SK-N-SH treated with all-trans-retinoic acid at 6 μM for 48 hours (cell line): ENCODE data around the gene CELF4.

Experiments
- ATAC-seq: fragments of 200-7000 bp; cut with Tn5 transposase; 3 replicates; pipeline ENCODE4 v1.9.1; 2020; ENCODE audit warnings: mild to moderate bottlenecking, moderate library complexity
- ARNTL ChIP-seq: fragments of 450-650 bp; formaldehyde crosslinking; IDR thresholded peaks from 2 replicates; pipeline ENCODE4 v1.5.0; 2020; ENCODE audit warnings: low read depth, mild to moderate bottlenecking, moderate library complexity, borderline replicate concordance
- CSDC2 ChIP-seq: fragments of 250-450 bp; sonication (Bioruptor Pico); IDR thresholded peaks from 2 replicates; pipeline ENCODE4 v1.5.0; 2020; ENCODE audit warnings: mild to moderate bottlenecking, moderate library complexity
- ESRRG ChIP-seq: fragments of 250-450 bp; sonication (Bioruptor Pico); IDR thresholded peaks from 2 replicates; pipeline ENCODE4 v1.6.1; 2021; ENCODE audit warnings: mild to moderate bottlenecking
- GLIS3 ChIP-seq: fragments of 250-450 bp; sonication (Bioruptor Pico); IDR thresholded peaks from 2 replicates; pipeline ENCODE4 v1.5.0; 2020; ENCODE audit warnings: mild to moderate bottlenecking, moderate library complexity
- ISL1 ChIP-seq: fragments of 250-450 bp; sonication (Bioruptor Pico); IDR thresholded peaks from 2 replicates; pipeline ENCODE4 v2.1.2; 2022; ENCODE audit warnings: mild to moderate bottlenecking, moderate library complexity
- OSR1 ChIP-seq: fragments of 250-450 bp; sonication (Bioruptor Pico); IDR thresholded peaks from 2 replicates; pipeline ENCODE4 v1.8.0; 2022; ENCODE audit warnings: moderate library complexity, mild to moderate bottlenecking, inconsistent platforms
- PPARA ChIP-seq: fragments of 250-450 bp; sonication (Bioruptor Pico); IDR thresholded peaks from 2 replicates; pipeline ENCODE4 v1.5.0; 2020; ENCODE audit warnings: mild to moderate bottlenecking, borderline replicate concordance
- RARB ChIP-seq: fragments of 250-450 bp; sonication (Bioruptor Pico); IDR thresholded peaks from 2 replicates; pipeline ENCODE4 v1.8.0; 2021; ENCODE audit warnings: mild to moderate bottlenecking, moderate library complexity
- SNAI2 ChIP-seq: fragments of 250-450 bp; sonication (Bioruptor Pico); IDR thresholded peaks from 2 replicates; pipeline ENCODE4 v1.5.0; 2020; ENCODE audit warnings: mild to moderate bottlenecking, moderate library complexity
- TCF4 ChIP-seq: fragments of 250-450 bp; sonication (Bioruptor Pico); IDR thresholded peaks from 2 replicates; pipeline ENCODE4 v1.8.0; 2021; ENCODE audit warnings: mild to moderate bottlenecking, moderate library complexity, borderline replicate concordance
- TOX ChIP-seq: fragments of 250-450 bp; sonication (Bioruptor Pico); IDR thresholded peaks from 2 replicates; pipeline ENCODE4 v1.8.0; 2021; ENCODE audit warnings: mild to moderate bottlenecking, moderate library complexity, borderline replicate concordance
- ZC3H10 ChIP-seq: fragments of 250-450 bp; sonication (Bioruptor Pico); IDR thresholded peaks from 2 replicates; pipeline ENCODE4 v1.5.1; 2021; ENCODE audit warnings: mild to moderate bottlenecking, moderate library complexity
- ZFP30 ChIP-seq: fragments of 450-650 bp; formaldehyde crosslinking; IDR thresholded peaks from 2 replicates; pipeline ENCODE4 v1.5.0; 2022; ENCODE audit warnings: mild to moderate bottlenecking, moderate library complexity
- ZNF565 ChIP-seq: fragments of 450-650 bp; formaldehyde crosslinking; conservative IDR thresholded peaks from 2 replicates; pipeline ENCODE4 v1.5.0; 2020; ENCODE audit warnings: low read depth, mild to moderate bottlenecking, moderate library complexity
- ZNF70 ChIP-seq: fragments of 450-650 bp; formaldehyde crosslinking; IDR thresholded peaks from 2 replicates; pipeline ENCODE4 v1.5.0; 2020; ENCODE audit warnings: mild to moderate bottlenecking, moderate library complexity
- ZNF8 ChIP-seq: fragments of 450-650 bp; formaldehyde crosslinking; IDR thresholded peaks from 2 replicates; pipeline ENCODE4 v1.5.0; 2020; ENCODE audit warnings: mild to moderate bottlenecking, moderate library complexity
- TF ChIP-seq, protein P1 (sequence below): fragments of 250-450 bp; sonication (Bioruptor Pico); IDR thresholded peaks from 2 replicates; pipeline ENCODE4 v1.8.0; 2021; ENCODE audit warnings: low read depth, mild to moderate bottlenecking, moderate library complexity, borderline replicate concordance
- TF ChIP-seq, protein P2 (sequence below): fragments of 250-450 bp; sonication (Bioruptor Pico); IDR thresholded peaks from 2 replicates; pipeline ENCODE4 v1.5.1; 2021; ENCODE audit warnings: mild to moderate bottlenecking, moderate library complexity
- TF ChIP-seq, protein P3 (sequence below): fragments of 250-450 bp; sonication (Bioruptor Pico); IDR thresholded peaks from 2 replicates; pipeline ENCODE4 v1.5.0; 2020; ENCODE audit warnings: mild to moderate bottlenecking, moderate library complexity

The CELF4 gene

DNA sequence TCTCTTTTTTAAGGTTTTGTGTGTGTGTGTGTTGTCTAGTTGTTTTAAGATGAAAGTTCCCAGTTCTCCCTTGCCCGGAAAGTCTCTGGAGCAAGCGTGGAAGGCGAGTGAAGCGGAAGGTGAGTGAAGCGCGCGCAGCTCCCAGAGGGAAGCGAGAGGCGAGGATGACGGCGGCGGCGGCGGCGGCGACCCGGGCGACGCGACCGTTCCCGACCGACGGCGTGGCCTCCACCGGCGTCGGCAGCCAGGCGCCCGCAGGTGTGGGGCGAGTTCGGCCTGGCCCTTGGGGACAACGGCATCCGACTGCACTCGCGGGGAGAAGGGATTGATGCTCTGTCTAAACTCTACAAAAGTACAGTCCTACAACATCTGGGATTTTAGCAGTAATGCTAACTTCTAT is 321.9 kb downstream of the CELF4 start (continued):
- TF ChIP-seq ZC3H10: no peak
- TF ChIP-seq, all 23 proteins: peak for 0

DNA sequence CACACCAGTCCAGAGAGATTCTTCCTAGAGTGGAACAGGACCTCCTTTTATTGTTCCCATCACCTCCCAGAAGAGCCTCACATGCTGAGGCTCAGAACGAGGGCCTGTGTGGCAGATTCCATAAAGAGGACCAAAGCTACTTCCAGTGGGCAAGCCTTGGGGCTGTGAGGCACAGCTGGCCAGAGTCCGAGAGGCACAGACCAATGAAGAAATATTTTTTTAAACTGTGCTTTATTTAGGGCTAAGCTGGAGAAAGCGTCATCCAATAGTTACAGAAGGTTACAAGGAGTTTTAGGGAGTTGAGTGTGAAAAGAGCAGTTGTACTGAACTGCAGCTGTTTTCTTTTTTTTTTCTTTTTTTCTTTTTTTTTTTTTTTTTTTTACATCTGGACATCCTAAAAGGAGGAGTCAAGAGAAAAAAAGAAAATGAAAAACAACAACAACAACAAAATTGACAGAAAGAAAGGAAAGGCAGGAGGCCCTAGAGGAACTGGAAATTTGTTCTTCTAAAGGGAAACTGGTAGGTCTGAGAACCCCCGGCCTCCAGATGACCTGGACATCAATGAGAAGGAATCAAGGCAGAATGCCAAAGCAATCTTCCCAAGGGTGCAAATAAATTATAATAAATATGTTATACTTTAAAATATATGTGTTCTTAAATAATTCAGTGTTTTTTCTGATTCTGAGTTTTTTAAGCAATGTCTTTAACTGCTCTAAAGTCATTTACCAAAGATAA is 322.6 kb downstream of the CELF4 start:
- no peak for TF ChIP-seq TCF4 (CRISPR knock-in tag)
- TF ChIP-seq GLIS3 (CRISPR knock-in tag): no peak
- no peak for TF ChIP-seq CSDC2 (CRISPR knock-in tag)
- no peak for TF ChIP-seq PPARA (CRISPR knock-in tag)
- TF ChIP-seq ZNF8 (CRISPR knock-in tag): no peak
- TF ChIP-seq ARNTL (CRISPR knock-in tag): no peak
- TF ChIP-seq OSR1 (CRISPR knock-in tag): no peak
- no peak for TF ChIP-seq ZFP30 (CRISPR knock-in tag)
- TF ChIP-seq, protein P1, sequence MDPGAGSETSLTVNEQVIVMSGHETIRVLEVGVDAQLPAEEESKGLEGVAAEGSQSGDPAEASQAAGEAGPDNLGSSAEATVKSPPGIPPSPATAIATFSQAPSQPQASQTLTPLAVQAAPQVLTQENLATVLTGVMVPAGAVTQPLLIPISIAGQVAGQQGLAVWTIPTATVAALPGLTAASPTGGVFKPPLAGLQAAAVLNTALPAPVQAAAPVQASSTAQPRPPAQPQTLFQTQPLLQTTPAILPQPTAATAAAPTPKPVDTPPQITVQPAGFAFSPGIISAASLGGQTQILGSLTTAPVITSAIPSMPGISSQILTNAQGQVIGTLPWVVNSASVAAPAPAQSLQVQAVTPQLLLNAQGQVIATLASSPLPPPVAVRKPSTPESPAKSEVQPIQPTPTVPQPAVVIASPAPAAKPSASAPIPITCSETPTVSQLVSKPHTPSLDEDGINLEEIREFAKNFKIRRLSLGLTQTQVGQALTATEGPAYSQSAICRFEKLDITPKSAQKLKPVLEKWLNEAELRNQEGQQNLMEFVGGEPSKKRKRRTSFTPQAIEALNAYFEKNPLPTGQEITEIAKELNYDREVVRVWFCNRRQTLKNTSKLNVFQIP (CRISPR knock-in tag): no peak
- TF ChIP-seq, protein P2, sequence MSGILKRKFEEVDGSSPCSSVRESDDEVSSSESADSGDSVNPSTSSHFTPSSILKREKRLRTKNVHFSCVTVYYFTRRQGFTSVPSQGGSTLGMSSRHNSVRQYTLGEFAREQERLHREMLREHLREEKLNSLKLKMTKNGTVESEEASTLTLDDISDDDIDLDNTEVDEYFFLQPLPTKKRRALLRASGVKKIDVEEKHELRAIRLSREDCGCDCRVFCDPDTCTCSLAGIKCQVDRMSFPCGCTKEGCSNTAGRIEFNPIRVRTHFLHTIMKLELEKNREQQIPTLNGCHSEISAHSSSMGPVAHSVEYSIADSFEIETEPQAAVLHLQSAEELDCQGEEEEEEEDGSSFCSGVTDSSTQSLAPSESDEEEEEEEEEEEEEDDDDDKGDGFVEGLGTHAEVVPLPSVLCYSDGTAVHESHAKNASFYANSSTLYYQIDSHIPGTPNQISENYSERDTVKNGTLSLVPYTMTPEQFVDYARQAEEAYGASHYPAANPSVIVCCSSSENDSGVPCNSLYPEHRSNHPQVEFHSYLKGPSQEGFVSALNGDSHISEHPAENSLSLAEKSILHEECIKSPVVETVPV: no peak
- no peak for TF ChIP-seq ESRRG (CRISPR knock-in tag)
- ATAC-seq: no peak

DNA sequence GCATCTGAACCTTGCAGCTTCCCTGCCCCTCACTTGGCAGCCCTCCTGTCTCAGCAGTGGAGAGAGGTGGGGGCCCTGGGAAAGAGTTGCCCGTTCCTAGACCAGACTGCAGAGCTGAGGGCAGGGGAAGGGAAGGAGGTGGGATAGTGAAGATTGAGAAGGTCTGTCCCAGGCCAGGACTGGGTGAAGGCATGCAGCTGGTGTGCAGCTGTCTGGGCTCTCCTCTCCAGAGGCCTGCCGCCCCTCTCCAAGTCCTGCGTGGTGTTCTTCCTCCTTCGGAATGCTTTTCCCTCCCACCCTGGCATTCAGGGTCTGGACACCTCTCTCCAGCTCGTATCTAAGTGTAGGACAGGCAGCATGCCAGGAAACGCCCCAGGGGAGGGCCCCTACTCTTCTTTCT is 323.5 kb downstream of the CELF4 start:
- no peak for TF ChIP-seq OSR1 (CRISPR knock-in tag)
- TF ChIP-seq SNAI2 (CRISPR knock-in tag): no peak
- no peak for TF ChIP-seq TCF4 (CRISPR knock-in tag)
- TF ChIP-seq, protein P2: no peak
- no peak for TF ChIP-seq ISL1 (CRISPR knock-in tag)
- TF ChIP-seq PPARA (CRISPR knock-in tag): no peak
- no peak for TF ChIP-seq TOX
- TF ChIP-seq ZNF565 (CRISPR knock-in tag): no peak
- TF ChIP-seq, protein P3, sequence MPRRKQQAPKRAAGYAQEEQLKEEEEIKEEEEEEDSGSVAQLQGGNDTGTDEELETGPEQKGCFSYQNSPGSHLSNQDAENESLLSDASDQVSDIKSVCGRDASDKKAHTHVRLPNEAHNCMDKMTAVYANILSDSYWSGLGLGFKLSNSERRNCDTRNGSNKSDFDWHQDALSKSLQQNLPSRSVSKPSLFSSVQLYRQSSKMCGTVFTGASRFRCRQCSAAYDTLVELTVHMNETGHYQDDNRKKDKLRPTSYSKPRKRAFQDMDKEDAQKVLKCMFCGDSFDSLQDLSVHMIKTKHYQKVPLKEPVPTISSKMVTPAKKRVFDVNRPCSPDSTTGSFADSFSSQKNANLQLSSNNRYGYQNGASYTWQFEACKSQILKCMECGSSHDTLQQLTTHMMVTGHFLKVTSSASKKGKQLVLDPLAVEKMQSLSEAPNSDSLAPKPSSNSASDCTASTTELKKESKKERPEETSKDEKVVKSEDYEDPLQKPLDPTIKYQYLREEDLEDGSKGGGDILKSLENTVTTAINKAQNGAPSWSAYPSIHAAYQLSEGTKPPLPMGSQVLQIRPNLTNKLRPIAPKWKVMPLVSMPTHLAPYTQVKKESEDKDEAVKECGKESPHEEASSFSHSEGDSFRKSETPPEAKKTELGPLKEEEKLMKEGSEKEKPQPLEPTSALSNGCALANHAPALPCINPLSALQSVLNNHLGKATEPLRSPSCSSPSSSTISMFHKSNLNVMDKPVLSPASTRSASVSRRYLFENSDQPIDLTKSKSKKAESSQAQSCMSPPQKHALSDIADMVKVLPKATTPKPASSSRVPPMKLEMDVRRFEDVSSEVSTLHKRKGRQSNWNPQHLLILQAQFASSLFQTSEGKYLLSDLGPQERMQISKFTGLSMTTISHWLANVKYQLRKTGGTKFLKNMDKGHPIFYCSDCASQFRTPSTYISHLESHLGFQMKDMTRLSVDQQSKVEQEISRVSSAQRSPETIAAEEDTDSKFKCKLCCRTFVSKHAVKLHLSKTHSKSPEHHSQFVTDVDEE (CRISPR knock-in tag): no peak
- TF ChIP-seq ESRRG (CRISPR knock-in tag): no peak
- TF ChIP-seq ZC3H10: no peak
- TF ChIP-seq ZNF70 (CRISPR knock-in tag): no peak
- no peak for TF ChIP-seq GLIS3 (CRISPR knock-in tag)
- TF ChIP-seq CSDC2 (CRISPR knock-in tag): no peak
- no peak for TF ChIP-seq RARB (CRISPR knock-in tag)
- TF ChIP-seq, all 23 proteins: peak for 0
- no peak for ATAC-seq

DNA sequence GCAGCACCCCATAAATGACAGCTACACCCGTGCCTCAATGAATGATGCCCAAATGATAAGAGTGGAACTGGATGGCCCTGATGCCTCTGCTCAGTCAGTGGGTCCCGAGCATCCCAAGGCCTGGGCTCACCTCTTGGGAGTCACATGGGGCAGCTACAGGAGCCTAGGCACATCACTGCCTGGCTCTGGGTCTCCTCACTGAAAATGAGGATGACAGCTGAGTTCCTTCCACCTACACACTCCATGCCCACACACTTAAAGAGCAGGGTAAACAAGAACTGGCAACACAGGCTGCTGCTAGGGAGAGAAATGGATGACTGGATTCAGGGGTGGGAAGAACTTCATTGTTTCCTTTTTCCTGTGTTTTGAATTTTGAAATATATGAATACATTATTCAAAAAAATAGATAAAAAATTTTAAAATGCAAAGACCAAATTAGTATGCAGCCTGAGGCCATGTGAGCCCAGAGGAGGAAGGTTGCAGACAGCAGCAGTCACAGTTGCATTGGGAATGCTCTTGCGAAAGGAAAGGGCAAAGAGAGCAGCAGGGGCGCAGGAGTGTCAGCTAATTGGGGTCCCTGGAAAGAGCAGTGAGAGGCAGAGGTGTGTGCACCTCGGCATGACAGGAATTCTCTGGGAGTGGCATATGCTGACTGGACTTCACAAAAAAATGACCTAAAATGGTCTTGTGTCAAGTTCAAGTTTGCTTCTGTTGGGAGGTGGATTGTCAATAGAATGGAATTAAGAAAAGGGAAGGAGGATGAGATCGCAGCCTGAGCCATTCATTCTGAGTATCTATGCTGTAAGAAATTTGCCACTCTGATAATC is 327.1 kb downstream of the CELF4 start:
- TF ChIP-seq CSDC2 (CRISPR knock-in tag): no peak
- peak; percentile 80 for ATAC-seq
